Left hindlimb (tissue), 1 donor: ENCODE data around the gene CORO2A.
A peak's percentile ranks its signal among the peaks of the same experiment; 100 is the strongest.
"Not testable (repeated sequence)": the region's sequence is repeated elsewhere in the genome, so short reads cannot be mapped to it uniquely, and the experiment has no call there.

Experiments
- DNase-seq: peaks from one replicate; pipeline ENCODE4 v3.0.0-alpha.2; 2018

CORO2A gene

DNA sequence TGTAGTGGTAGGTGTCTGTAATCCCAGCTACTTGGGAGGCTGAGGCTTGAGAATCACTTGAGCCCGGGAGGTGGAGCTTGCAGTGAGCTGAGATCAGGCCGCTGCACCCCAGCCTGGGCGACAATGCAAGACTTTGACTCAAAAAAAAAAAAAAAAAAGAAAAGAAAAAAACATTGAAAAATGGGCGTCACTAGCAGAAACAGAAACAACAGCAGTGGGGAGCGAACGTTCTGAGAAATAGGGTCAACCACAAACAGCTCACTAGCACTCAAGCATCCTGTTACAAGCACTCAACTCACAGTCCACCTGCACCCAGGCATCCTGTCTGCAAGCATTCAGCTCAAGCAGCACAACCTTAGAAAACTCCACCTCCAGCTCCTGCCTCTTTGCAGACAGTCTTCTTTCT lies 90.6 kb downstream of the CORO2A start:
- no peak for DNase-seq

DNA sequence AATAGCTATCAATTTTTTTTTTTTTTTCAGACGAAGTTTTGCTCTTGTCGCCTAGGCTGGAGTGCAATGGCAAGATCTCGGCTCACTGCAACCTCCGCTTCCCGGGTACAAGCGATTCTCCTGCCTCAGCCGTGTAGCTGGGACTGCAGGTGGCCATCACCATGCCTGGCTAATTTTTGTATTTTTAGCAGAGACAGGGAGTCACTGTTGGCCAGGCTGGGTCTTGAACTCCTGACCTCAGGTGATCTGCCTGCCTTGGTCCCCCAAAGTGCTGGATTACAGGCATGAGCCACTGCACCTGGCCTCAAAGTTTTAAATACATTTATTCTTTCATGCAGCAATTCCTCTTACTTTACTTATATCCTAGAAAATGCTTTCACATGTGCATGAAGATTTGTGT lies 91.0 kb downstream of the CORO2A start:
- DNase-seq, result no peak

DNA sequence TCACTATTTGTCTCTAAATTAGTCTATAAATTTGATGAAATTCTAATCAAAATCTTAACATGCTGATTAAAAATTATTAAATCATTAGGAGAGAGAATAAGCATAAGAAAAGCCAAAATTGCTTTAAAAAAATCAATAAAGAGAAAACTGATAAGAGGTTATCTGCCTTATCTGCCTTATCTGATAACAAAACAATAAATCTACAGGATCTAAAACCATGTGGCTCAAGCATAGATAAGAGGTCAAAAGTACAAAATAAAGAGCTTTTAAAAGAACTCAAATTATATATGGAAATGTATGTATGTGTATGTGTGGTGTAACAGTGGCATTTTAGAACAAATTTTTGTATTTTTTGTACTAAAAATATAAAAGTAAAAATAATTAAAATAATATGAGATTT lies 92.0 kb downstream of the CORO2A start:
- no peak for DNase-seq

DNA sequence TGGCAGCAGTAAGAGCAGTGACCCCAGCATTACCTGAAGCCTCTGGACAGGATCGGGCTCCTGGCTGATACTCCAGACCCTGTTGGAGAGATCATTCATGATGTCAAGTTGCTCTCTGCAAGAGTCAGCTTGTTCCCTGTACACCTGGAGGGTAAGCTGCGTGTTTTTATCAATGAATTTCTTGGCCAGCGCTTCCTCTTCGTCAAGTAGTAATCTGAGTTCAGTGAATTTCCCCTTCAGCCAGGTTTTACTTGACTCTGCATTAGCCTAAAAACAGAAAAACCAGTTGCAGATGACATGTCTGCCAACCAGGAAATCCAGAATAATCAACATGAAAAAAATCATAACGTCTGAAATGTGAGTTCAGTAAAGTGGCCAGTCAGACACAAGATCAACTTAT lies 92.5 kb downstream of the CORO2A start:
- DNase-seq, result no peak

DNA sequence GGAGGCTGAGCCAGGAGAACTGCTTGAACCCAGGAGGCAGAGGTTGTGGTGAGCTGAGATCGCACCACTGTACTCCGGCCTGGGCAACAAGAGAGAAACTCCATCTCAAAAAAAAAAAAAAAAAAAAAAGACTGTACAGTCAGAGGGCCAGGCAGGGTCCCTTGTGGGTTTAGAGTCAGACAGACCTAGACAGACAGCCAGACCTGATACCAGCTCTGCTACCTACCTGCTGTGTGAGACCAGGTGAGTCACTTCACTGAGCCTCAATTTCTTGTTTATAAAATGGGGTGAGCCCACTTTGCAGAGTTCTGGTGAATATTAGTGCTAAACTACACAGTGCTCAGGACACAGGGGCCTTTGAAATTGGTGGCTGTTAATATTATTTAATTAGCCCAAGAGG lies 93.1 kb downstream of the CORO2A start:
- no peak for DNase-seq

DNA sequence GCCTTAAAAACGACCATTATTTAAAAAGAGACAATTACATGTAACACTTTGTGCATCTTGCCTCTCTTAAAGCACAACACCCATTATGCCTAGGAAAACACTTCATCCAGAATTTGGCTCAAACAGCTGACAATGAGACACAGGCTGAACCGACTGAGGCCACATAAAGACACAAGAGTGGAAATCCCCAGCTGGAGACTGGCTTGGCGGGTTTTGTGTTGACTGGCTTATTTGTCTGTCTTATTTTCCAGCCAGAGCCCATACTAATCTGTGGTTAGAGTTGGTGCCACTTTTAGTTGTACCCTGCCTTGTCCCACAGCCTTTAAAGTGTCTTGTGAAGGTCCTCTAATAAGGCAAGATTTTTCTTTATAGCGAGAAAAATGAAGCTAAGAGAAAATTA lies 94.6 kb downstream of the CORO2A start:
- DNase-seq, result no peak

DNA sequence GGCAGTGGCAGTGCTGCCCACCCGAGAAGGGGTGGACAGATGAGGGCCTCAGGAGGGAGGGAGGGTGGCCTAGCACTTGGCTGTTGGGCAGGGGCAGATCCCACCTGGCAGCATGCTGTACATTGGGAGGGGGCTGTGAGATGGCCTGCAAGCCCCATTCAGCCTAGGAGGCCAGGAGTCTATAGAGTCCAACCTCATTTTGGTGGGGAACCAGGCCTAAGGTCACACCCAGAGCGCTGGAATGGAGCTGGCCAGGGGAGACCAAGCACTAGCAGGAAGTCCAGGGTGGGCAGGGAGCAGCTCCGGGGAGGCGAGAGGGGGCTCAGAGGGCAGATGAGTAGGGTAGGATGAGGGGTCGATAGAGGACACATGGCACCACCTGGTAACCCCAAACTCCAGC lies 96.3 kb downstream of the CORO2A start:
- DNase-seq, result no peak

DNA sequence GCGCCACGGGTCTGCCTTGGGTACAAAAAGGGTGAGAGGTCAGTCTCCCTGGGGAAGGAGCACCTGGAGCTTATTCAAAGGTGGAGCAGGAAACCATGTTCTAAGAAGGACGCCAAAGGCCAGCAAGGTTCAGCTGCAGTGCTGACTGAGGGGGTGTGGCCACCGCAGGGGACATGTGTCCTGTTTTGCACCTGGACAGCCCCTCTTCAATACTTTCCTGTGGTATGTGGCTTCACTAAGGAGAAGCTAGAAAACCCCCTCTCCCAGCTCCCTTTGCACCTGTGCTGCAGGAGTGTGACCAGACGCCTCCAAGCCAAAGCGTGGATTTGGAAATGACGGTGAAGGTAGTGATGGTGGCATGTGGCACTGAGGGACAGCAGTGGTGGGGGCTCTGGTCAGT lies 97.0 kb downstream of the CORO2A start:
- no peak for DNase-seq

DNA sequence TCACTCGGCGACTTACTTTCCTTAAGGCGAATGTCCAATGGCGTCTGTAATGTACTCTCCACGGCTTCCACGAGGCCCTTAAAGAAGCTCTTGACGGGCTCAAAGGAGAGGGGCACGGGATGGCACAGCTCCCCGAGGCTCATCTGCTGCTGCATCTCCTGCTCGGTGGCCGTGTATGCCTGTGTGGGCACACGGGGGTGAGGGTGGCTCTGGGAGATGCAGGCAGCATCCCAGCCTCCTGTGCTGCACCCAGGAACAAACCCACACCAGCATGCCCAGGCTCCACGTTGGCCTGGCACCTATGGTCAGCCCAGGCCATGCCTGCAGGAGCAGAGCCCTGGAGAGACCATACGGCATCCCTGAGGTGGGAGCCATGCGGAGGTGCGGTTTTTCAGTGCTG lies 97.6 kb downstream of the CORO2A start:
- no peak for DNase-seq

DNA sequence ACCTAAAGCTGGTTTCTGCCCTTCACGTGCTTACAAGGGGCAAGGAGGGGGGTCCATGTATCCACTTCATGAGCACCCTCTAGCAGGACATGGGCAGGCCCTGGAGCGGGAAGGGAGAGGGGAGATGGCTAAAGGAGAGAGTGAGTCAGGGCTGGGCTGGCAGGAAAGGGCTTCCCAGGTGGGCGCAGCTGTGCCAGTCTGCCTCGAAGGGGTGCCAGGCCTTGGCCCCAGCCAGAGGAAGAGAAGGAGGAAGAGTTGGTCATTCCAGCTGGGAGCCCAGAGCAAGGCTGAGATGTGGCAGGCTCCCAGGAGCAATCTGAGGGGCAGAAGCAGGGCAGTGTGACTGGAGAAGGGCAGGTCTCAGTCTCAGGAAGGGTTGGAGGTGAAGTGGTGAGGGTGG lies 98.1 kb downstream of the CORO2A start:
- DNase-seq, result no peak

DNA sequence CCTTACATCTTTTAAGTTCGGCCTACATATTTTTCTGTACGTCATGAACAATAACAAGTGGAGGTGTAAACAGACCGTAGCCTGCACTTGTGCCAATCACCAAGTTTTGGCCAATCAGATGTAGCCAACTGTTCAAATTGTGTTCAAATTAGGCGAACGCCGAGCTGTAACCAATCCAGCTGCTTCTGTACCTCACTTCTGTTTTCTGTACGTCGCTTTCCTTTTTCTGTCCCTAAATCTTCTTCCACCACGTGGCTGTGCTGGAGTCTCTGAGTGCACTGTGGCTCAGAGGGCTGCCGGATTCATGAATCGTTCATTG lies 99.9 kb downstream of the CORO2A start:
- no peak for DNase-seq

DNA sequence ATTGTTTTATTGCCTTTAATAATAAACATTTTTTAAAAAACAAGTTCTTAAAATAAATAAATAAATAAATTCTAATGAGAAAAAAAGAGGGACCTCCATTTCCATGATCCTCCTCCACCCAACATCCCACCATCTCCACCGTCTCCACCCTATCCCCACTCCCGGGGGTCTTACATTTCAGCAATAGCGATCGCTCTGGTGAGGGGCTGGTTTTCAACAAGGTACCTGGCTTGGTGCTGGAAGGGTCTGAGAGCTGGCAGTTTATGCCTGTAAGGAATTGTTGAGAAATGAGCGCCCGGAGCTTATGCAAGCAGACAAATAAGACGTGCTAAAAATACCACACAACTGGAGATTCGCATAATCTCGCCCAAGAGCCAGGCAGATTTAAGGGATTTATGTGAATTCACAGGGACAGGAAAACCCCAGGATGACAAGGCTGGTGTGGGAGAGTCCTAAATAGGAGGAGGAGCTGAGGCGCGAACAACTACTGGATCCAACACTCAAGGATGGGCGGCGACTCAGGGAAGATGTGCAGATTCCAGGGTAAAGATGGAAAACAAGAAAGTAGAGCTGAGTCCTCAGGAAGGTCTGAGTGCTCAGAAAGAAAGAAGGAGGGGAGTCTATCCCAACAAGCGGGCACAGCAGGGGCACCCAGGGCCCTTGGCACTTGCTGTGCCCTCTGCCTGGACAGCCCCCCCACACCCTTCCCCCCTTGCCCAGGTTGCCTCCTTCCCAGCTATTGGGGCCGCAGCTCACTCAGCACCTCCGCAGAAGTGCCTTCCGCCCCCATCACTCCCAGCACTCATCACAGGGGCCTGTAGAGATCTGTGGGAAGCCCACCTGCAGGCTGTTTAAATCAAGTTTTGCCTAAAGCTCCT lies 100.5 kb downstream of the CORO2A start:
- DNase-seq, result no peak

DNA sequence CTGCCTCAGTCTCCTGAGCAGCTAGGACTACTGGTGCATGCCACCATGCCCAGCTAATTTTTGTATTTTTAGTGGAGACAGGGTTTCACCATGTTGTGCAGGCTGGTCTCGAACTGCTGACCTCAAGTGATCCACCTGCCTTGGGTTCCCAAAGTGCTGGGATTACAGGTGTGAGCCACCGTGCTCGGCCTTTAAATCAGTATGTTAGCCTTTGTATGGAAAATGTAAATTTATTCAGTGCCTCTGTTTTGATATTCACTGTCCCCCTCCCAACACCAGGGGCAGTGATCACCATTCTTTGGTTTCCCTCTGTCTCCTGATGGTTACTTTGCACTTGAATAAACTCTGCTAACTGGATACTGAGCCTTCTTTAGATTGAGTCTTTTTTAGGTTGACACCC lies 101.8 kb downstream of the CORO2A start:
- not testable (repeated sequence) for DNase-seq

DNA sequence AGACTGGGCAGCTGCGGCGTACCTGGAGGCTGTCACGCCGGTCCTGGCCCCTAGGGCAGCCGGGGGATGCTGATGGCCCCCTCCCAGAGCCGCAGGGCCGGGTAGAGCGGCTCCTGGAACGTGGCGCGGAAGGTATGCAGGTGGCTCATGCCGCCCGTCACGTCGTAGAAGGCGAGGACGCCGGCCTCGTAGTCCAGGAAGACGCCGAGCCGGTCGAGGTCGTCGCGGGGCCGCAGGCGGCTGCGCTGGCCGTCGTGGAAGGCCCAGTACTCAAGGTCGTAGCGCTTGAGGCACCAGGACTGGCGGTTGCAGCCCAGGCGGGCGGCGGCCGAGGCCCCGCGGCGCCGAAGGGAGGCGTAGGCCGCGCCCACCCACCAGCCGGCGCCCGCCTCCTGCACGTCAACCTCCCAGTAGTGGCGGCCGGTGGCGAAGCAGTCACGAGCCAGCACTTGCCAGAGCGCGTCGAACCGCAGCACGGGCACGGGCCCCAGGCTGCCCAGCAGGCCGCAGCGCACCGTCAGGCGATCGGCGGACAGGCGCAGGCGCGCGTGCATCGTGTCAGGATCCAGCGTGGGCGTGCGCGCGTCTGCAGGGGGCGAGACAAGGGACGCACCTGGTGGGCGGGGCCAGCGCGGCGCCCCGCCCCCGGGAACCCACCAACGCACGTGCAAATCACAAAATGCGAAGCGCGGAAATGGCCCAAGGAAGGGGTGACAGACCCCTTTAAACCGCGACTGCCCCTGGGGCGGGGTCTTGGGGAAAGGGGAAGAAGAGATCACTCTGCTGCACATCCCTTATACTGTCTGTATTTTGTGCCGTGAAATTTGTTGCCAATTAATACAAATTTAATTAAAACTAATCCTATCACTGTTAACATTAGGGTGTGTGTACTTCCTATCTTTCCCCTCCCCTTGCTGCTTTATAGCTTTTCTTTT lies 104.8 kb downstream of the CORO2A start:
- peak; percentile 74 for DNase-seq

DNA sequence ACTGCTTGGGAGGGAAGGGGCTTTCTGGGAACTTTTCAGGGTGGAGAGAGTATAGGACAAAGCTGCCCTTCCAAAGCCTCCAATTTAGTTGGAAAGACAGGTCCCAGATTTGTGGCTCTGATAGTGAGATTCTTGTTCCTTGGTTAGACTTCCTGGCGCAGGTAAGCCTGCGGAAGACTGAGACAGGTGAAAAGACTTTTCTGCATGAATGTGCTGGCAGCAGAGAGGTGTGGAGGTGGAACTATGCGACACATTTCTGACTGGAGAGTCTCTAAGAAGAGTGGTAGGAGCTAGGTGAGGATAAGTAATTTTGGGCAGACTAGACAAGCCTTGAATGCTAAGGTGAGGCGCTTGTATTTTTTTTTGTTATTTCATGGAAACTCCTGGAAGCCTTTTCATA lies 106.0 kb downstream of the CORO2A start:
- DNase-seq, result no peak

DNA sequence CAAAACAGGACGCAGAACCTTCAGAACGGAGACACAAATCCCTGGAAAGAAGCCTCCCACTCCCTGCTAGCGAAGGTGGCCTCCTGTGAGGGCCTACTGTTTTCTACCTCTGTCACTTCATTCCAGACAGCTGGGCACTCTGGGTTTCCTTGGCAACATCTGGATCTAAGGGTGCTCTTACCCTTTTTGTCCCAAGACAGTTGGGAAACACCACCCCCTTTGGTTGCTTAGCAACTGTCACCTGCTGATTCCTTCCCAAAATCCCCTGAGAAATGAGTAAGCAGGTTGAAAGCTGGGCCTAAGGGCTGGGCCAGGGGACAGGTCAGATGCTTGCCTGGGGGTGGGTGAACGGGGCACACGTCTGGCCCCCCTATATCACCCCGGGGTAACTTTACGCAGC lies 106.5 kb downstream of the CORO2A start:
- no peak for DNase-seq

DNA sequence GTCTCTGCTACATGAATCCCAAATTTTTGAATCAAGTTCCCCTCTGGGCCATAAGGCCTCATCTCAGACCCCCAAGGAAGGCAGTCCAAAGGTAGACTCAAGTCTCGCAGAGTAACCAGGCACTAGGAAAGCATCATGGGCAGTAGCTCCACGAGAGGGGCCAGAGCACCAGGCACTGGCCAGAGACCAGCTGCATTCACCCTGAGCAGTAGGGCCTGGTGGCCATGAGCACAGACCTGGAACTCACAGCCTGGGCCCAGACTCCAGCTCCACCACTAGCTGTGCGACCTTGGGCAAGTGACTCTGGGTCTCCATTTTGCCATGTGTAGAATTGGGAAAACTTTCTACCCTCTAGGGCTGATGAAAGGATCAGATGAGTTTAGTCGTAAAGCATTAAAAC lies 107.4 kb downstream of the CORO2A start:
- DNase-seq, result no peak

DNA sequence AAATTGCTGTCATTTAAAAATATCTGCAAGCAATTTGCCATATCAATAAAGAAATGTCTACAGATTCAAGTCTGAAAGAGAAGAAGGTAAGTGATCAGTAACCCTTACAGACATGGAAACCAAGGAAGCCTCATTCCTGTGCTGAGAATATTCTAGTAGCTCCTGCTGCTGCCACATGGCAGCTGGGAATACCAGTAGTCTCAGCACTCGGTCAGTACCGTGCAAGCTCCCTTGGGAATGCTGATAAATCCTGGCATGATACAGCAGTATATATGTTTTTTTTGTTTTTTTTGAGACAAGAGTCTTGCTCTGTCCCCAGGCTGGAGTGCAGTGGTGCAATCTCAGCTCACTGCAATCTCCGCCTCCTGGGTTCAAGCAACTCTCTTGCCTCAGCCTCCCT lies 108.0 kb downstream of the CORO2A start:
- no peak for DNase-seq

DNA sequence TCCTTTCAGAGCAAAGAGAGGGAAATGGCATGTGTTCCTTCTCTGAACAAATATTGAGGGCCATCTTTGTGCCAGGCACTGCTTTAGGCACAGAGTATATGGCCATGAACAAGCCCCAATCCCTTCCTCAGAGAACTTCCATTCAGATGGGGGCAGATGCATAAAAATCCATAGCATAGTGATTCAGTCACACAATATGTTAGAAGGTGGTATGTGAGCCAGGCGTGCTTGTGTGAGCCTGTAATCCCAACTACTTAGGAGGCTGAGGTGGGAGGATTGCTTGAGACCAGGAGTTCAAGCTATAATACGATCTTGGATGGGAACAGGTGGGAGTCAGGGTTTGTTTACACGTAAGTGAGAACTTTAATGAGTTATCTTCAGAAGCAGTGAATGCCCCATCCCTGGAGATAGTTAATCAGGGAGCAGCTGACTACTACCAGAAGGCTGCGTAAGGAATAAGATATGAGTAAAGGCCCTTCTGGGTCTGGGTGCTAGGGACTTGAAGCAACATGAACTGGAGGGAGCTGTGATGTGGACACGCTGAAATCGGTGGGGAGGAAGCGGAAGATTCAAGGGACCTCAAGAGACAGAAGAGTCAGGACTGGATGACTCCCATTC lies 108.8 kb downstream of the CORO2A start:
- no peak for DNase-seq

DNA sequence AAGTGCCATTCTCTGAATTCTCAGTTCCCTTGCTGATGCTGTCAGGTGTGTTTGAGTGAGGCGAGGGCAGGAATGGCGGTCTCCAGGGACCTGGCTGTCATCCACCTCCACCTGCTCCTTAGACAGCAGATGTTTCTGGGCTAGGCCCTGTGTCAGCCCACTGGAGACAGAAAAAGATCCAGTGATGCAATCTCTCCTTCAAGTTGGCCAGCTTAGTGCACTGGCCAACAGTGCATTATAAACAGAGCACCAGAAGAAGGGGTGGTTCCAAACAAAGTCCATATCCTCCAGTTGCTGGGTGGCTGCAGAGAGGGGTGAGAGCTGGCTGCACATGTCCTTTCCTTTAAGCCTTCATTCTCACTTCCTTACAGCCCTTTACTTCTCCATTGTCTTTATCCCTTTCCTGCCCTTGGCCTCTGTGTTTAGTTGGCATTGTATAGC lies 109.4 kb downstream of the CORO2A start:
- no peak for DNase-seq

DNA sequence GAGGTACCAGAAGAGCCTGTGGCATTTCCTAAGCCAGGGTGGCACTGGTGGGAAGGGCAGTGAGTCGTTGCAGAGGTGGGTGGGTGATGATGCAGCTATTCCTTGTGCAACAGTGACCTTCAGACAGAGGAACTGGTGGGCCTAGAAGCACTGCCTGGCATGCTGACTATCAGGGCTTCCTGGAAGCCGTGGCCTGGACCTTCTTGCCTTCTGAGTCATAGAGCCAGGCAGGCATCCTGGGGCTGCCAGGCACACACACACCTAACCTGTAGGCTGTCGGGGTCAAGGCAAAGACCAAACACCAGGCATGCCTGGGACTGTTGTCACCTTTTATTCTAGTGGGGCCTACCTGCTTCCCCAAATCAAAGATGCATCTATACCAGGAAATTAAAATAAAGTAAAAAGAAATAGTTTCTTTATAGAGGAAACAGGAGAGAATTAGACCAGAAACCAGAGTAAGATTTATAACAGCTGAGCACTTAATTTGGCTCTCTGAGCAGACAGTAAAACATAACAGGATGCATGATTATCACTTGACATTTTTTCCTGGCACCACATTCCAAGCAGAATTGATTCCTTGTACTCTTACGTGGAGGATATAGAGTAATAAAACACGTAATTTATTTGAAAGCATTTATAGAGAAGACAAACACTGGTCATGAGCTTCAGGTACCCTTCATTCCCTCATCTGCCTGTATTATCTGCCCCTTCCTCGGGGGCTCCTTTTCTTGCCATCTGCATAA lies 110.8 kb downstream of the CORO2A start:
- DNase-seq, result no peak

DNA sequence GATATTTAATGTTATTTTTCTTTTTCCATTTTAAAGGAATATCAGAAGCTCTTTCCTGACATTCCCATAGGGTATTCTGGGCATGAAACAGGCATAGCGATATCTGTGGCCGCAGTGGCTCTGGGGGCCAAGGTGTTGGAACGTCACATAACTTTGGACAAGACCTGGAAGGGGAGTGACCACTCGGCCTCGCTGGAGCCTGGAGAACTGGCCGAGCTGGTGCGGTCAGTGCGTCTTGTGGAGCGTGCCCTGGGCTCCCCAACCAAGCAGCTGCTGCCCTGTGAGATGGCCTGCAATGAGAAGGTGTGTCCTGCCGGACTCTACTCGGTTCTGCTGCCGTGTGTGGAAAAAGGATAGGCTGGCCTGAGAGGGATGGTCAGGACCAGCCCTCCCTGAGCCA lies 111.7 kb downstream of the CORO2A start:
- no peak for DNase-seq

DNA sequence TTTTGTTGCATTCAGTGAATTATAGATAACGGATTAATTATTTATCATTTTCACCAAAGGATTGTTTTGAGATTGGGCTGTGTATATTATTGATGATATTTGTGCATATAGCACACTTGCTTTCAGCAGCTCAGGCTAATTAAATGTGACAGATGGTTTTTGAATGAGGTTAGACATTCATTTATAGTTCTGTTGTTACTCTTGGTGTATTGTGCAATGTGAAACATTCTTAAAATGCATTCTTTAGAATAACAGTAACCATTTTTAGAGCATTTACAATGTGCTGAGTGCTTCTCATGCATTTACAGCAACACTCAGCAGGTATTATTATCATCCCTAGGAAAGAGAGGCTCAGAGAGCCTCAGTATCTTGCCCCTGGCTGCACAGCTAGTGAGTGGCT lies 112.1 kb downstream of the CORO2A start:
- no peak for DNase-seq
